GM18511 (cell line): ENCODE data around the gene CACNG4.

ENCODE experiments used
- ATAC-seq: cut with Tn5 transposase; IDR thresholded peaks from one replicate; pipeline ENCODE4 v1.9.1; 2021; ENCODE audit warnings: mild to moderate bottlenecking, moderate library complexity; ENCODE audit not compliant: unreplicated experiment

The CACNG4 gene

DNA sequence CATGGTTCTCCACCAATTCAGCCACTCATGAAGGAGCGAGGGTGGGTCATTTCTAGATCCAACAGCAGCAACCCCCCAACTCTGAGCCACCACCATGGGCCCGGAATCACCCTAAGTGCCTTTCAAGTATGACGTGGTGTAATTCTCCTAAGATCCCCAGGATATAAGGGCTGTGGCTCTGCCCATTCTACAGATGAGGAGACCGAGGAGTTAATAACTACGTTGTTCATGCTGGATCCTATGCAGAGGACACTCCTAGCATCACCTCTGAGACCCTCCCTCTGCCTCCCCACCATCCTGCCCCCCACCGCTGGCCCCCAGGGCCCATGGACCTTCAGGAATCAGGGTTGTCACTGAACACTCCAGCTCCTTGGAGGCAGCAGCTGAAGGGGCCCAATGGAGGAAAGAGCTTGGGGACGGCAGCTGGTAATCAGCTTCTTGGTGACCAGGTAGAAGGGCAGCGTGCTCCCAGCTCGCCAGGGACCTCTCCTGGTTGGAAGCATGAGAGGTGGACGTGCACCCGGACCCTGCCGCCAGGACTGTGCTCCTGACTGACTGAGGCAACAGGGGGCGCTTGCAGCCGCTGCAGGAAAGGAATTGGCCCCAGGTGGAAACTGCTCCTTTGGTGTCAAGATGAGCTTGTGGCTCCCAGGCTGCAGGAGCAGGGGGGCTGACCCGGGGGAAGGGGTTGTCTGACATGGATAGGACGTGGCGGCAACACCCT lies 51.7 kb downstream of the CACNG4 start:
- no peak for ATAC-seq

DNA sequence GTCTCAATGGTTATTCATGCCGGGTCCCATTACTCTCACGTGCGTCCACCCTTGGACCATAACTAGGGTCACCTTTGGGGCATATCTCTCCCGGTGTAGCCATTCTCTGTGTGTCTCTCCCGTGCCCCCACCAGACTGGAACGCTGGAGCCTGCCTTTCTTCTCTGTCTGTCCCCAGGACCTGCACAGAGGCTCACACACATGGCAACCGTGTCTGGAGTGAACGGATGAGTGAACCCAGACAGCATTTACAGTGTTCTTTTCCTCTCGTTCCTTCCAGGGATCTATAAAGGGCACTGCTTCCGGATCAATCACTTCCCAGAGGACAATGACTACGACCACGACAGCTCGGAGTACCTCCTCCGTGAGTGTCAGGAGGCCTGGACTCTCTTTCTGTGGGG lies 53.4 kb downstream of the CACNG4 start:
- no peak for ATAC-seq

DNA sequence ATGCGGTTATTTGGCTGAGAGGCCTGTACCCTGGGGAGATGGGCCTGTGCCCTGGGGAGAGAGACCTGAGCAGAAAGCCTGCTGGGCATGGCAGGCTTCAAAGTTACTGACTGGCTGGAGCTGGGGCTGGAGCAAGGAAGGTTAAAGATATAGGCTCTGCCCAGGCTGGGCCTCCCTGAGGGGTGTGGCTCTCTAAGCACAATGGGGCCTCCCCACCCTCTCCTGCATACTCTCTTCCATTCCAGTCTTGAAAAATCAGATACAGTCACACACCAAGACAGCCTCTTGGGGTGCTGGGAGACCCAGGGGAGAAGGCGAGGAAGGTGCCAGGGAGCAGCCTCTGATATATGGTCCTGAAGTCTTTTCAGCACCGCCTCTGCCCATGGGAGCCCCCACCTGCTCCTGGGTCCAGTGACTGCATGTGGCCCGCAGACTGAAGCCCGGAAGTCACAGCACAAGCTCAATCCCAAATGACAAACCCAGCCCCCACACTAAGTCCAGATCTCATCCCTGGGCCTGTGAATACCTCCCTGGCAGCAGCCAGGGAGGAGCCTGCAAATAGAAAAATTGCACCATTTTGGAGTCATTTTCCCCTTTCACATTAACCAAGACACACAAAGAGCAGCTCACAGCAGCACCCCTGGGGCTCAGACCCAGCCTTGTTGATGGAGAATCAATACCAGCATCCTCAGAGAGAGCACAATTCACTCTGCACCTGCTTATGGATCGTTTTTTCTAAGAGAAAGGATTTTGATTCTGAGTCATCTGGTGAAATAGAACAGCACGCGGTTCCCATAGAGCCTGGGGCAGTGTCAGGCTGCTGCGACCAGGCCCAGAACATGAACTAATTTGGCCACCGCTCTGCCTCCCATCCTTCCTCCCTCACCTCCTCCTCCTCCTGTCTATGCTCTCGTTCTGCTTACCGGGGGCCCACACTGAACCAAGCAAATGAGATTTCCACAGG lies 54.2 kb downstream of the CACNG4 start:
- no peak for ATAC-seq

DNA sequence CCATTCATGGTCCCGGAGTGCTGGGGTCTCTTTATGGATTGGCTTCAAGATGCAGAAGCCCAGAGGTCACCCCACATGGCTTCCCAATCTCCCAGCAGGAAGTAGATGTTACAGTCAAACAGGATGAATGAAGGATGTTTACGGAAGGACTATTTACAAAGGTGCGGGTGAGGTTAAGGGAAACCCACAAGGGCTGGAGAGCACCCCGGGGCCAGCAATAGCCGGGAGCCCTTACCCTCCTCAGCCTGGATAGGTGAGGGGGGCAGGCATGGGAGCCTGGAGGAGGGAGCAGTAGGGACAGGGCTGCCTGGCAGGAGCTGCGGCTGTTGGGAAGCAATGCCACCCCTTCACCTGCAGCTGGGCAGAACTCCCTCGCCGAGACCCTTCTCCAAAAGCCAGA lies 55.3 kb downstream of the CACNG4 start:
- ATAC-seq = no peak

DNA sequence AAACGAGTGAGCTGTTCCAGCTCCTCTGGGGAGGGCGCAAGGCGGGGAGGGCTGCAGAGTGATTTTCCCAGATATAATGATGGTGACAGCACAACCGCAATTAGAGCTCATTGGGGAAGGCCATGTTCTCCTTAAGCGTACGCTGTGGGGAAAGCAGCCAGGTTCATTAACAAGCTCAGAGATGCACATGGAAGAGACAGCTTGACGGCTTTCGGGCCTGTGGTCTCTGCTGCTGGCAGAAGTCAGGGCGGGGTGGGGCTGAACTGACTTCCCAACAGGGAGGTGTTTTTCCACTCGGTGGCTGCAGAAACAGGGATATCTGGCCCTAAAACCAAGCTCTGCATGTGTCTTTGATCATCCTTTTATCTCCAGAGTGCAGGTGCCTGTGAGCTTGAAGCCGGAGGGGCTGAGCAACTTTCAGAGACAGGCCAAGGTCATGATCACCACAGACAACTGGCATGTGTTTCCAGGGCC lies 55.8 kb downstream of the CACNG4 start:
- no peak for ATAC-seq

DNA sequence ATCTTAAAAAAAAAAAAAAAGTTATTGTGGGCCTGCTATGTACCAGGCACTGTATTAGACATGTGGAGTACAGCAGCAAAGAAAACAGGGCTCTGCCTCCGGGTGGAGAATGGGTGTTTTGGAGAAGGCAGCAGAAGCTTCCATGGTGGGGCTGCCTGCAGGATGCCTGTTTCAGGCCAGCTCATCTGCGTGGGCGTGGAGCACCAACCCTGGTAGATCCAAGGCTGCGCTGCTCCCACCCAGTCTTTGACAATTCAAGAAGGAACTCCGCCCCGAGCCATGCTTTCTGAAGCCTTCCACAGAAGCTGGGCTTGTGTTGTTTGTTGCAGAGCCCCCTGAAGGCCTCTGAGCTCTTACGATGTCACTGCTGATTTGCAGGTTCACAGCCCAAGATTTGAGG lies 56.7 kb downstream of the CACNG4 start:
- no peak for ATAC-seq

DNA sequence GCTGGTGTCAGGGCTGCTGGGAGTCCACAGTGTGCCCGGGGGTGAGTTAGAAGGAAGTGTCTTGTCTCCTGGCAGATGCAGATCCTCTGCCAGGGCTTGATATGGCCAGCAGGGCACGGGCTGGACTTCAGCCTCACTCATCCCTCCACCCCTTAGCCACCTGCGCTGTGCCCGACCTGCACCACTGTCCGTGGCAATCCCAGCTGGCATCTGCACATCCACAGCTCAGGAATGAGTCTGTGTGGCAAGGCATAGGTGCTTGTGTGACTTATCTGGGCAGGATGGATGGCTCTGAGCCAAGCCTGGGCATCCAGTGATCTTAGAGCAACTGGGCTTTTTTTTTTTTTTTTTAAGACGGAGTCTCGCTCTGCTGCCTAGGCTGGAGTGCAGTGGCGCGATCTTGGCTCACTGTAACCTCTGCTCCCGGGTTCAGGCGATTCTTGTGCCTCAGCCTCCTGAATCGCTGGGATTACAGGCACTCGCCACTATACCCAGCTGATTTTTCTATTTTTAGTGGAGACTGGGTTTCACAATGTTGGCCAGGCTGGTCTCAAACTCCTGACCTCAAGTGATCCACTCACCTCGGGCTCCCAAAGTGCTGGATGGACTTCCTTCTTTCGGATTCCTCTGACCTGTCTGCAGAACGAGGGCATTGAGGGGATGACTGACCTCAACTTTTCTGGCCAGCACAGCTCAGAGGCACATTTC lies 57.4 kb downstream of the CACNG4 start:
- ATAC-seq = no peak

DNA sequence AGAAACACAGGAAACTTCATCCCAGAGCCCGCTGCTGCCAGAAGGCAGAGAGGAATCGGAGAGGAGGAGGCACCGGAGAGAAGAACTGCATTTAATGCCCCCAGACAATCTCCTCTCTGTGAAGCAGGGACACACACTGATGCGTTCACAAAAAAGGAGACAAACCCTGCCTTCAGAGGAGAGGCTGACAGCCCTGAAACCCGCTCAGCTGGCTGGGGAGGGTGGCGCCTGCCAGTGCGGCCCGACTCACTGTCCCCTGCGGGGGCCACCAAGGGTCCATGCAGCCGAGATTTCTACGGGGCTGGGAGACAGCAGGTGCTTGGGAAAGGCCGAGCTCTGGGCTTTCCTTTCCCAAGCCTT lies 57.9 kb downstream of the CACNG4 start:
- ATAC-seq = no peak

DNA sequence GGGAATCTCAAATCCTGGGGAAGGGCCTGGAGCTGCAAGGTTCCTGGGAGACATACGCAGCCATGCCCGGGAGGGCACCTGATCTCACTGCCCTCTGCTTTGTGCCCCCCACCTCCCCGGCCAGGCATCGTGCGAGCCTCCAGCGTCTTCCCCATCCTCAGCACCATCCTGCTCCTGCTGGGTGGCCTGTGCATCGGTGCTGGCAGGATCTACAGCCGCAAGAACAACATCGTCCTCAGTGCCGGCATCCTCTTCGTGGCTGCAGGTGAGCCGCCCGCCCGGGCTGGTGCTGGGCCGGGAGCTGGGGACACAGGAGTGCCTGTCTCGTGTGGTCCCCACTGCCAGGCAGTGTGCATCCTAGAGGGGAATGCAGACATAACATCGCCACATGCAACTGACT lies 60.2 kb downstream of the CACNG4 start:
- no peak for ATAC-seq

DNA sequence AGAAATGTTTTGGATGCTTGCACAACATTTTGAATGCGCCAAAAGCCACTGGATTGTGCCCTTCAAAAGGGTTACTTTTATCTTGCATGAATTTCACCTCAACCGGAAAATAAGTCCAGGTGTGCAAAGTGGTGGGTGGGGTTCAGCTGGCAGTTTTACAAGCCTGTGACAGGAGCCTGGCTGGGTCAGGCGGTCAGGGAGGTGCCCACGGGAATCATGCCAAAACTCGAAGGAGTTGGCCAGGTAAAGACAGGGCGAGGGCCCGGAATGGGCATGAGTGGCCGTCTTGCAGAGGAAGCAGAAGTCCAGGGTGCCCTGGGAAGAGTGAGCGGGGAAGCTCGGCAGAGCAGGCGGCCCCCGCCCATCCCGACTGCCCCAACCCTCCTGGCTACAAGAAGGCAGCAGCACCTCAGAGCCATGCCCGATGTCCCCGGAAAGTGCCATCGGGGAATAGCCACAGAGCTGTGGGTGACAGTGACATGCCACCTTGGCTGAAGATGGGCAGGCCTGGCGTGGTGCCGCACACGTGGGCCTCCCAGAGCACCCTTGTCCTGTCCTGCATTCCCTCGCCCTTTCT lies 60.8 kb downstream of the CACNG4 start:
- no peak for ATAC-seq

DNA sequence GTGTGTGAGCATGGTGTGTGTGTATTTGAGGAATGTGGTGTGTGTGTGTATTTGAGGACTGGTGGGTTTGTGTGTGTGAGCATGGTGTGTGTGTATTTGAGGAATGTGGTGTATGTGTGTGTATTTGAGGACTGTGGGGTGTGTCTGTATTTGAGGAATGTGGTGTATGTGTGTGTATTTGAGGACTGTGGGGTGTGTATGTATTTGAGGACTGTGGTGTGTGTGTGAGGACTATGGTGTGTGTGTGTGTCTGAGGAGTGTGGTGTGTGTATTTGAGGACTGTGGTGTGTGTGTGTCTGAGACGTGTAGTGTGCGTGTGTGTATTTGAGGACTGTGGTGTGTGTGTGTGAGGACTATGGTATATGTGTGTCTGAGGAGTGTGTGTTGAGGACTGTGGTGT lies 61.8 kb downstream of the CACNG4 start:
- no peak for ATAC-seq

DNA sequence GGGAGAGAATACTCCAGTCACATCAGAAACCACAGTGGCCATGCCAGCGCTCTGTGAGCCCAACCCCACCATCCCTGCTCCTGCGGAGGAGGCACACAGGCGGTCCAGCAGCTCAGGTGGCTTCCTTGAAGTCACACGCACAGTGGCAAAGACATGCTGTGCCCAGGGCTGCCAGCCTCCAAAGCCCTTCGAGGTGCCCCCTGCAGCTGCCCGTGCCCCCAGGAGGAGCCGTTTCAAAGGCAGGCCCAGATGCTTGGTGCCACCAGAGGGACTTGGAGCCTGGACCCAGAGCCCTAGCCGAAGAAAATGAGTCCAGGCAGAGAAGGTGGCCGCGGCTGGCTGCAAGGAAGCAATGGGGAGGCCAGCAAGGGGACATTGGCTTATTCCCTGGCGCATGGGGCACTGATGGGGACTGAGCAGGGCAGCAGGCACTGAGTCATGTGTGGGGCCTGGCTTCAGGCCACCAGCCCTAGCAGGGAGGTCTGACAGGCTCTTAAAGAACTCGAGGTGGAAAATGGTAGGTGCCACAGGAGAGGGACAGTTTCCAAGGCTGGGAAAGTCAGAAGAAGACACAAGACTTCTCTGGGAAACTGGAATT lies 62.6 kb downstream of the CACNG4 start:
- no peak for ATAC-seq

DNA sequence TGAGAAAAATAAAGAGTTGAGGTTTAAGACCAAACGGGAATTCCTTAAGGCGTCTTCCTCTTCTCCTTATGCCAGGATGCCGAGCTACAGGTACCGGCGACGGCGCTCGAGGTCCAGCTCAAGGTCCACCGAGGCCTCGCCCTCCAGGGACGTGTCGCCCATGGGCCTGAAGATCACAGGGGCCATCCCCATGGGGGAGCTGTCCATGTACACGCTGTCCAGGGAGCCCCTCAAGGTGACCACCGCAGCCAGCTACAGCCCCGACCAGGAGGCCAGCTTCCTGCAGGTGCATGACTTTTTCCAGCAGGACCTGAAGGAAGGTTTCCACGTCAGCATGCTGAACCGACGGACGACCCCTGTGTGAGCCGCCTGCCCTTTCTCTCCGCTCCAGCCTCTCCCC lies 66.1 kb downstream of the CACNG4 start:
- no peak for ATAC-seq

DNA sequence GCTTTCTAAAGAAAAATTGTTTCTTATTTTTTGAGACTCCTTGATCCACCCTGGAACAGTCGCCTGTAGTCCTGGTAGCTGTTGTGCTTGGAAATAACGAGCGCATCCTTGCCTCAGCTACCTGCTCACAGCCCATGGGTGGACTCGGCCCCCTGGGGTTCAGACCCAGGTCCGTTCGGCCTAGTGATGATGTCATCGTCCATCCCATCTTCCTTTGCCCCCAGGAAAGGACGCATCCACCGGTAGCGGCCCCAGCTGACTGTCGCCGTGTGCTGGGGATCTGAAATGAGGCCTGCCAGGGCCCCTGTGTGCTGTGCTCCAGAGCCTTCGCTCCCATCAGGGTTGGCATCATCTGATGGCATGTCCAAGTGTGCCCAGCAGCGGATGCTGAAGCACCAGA lies 67.9 kb downstream of the CACNG4 start:
- no peak for ATAC-seq

DNA sequence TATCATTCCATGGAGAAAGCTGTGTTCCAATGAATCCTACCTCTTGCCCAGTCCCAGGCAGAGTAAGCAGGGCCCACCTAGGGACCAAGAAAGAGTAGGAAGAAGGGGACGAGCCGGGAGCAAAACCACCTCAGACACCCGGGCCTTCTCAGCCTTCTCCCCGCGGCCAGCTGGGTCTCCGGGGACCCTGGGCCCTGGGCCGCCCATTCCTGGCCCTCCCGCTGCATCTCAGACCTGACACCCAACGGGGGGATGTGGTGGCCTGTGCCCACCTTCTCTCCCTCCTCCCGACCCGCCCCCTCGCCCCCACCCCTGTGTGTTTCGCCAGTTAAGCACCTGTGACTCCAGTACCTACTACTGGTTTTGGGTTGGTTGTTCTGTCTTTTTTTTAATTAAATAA lies 68.5 kb downstream of the CACNG4 start:
- no peak for ATAC-seq

DNA sequence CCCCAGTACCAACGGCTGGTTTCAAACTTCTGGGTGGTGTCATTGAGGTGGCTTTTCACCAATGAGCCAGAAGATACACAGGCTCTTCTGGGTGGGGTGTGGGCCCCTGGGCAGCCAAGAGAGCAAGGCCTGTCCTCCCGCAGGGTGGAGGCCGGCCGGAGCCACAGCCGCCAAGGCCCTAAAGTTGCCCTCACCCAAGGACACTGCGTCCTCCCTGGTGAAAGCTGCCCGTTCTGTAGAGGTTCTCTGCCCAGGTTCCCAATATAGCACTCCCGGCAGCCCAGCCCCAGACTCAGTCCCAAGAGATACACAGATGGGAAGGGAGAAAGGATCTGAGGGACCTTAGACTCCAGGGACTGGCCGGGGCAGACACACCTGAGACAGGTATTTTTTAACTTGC lies 69.1 kb downstream of the CACNG4 start:
- ATAC-seq = no peak

DNA sequence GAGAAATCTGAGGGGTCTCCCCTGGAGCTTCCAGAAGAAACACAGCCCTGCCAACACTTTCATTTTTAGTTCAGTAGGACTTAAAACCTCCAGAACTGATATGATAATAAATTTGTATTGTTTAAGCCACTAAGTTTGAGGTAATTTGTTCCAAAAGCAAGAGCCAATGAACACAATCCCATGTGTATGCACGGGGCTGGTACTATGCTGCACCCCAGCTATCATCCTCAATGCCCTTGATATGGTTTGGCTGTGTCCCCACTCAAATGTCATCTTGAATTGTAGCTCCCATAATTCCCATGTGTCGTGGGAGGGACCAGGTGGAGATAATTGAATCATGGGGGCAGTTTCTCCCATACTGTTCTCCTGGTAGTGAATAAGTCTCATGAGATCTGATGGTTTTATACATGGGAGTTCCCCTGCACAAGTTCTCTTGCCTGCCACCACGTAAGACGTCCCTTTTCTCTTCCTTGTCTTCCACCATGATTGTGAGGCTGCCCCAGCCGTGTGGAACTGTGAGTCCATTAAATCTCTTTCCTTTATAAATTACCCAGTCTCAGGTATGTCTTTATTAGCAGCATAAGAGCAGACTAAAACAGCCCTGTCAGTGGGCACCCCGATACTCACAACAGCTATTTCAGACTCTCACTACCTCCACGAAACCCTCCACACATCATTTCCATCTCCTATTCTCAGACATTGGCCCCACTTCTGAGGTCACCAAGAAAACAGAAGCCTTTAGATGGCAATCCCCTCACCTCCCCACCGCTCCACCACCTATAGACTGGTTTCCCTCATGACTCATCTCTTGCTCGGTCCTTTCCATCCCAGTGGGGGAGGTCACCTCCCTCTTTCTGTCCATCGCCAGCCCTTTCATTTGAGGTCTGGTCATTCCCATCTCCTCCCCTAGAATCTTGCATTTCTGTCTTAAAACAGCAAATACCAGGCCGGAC lies 70.9 kb downstream of the CACNG4 start:
- ATAC-seq = peak; percentile 83

DNA sequence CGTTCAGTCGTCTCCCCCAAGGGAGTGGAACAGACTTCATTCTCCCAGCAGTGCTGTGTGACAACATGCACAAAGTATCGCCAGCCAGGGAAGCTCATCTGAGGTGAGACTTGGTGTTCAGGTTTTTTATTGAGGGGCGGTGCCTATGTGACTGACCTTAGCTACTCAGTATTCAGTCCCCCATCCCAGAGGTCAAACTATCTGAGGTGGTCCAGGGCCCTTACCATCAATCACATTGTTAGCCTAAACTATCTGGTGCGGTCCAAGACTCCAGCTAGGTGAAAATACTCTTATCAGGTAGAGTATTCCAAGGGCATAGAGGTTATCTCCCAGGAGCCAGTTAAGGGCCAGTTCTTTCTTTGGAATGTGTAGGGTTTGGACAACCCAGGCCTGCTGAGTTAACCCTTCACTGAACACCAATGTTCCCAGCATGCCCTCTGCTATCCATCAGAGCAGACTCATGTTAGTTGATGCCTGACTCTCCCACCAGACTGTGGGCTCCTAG lies 74.4 kb downstream of the CACNG4 start:
- no peak for ATAC-seq

DNA sequence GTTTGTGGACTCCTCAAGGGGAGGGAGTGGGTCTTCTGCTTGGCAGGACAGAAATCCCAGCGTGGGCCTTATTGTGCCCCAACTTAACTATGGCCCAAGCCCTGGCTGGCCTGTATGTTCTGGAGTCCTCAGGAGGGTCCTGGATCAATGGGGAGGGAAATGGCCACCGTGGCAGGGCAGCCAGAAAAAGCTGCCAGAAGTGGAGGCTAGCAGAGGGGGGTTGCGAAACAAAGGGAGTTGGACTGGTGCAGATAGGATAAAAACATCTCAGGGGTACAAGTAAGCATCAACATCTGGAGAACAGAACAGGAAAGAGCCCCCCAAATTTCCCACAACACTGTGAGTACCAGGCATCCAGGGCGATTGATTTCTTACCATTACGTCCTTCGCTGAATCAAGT lies 76.1 kb downstream of the CACNG4 start:
- no peak for ATAC-seq
